GM19035 (cell line): ENCODE data around the gene TMEM11.
A peak's percentile ranks its signal among the peaks of the same experiment; 100 is the strongest.
"Not testable (repeated sequence)": the region's sequence is repeated elsewhere in the genome, so short reads cannot be mapped to it uniquely, and the experiment has no call there.

Experiments used
- ATAC-seq: cut with Tn5 transposase; IDR thresholded peaks from one replicate; pipeline ENCODE4 v1.9.1; 2021; ENCODE audit not compliant: unreplicated experiment

The TMEM11 gene

DNA sequence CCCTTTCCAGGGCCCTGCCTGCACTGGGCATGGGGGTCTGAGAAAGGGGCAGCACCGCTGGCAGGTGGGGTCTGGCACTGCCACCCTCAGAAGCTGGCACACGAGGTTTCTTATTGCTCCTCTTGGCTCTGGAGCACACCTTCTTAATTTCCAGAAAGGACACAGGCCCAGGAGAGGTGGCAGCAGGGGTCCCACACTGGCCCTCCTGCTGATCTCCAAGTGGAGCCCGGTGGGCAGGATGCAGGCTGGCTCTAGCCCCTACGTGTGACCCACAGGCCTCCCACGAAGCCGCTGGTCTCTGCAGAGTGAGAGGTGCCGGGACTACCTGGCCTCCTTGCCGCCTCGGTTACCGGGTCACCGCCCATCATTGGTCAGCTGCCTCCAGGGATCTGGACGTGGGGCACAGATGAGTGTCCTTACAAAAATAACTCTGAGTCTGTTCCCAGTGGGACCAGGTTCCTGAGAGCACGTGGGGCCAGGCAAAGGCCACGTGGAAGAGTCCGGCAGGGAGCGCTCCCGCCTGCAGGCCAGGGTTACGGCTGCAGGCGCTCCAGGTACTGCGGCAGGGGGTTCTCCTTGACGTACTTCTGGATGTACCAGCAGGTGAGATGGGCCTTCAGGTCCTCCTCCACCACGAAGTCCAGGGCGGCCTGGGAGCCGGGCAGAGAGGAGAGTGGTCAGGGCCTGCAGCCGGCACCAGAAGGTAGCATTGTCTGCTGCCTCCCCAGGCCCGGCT is 29.0 kb upstream of the TMEM11 start:
- no peak for ATAC-seq

DNA sequence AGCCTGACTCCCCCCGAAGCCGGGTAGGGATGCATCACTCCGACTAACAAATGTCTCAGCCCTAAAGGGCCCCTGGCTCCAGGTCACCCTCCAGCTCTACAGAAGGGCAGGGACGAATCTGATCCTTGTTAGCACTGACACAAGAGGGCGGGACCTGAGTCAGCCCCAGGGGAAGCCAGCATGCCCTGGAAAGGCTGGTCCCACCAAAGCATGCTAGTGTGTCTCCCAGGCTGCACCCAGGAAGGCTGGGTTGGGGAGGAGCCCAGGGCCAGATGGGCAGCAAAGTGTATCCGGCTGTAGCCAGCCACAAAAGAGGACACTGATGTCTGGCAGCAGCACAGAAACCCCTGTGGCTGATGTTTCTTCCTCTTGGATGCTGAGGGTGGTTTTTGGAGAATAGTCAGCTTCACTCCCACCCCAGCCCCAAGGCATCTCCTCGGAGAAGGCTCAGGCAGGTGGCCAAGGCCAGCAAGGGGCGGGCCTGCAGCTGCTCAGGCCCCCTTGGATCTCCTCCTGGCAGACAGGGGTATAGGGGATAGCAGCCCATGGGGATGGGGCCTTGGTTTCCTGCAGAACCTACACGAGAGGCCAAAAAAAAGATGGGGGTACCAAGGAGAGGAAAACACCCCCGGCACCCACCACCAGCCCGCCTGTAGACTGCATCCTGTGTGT is 28.2 kb upstream of the TMEM11 start:
- no peak for ATAC-seq

DNA sequence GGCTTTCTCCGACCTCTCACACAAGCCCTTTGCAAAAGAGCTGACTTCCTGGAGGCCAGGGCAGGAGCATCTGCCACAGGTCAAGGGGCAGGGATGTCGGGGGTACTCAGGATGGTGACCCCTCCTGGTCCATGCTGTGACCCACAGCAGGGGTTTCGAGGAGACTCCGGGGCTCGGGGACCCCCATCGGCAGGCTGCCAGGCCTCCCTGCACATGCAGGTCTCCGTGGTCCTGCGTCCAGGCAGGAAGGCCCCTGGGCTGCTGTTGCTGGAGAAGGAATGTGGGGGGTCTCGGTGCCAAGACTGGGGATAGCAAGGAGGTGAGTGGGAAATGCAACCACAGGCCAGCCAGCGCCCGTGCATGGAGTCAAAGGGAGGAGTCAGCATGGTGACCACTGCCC is 27.6 kb upstream of the TMEM11 start:
- ATAC-seq, result no peak

DNA sequence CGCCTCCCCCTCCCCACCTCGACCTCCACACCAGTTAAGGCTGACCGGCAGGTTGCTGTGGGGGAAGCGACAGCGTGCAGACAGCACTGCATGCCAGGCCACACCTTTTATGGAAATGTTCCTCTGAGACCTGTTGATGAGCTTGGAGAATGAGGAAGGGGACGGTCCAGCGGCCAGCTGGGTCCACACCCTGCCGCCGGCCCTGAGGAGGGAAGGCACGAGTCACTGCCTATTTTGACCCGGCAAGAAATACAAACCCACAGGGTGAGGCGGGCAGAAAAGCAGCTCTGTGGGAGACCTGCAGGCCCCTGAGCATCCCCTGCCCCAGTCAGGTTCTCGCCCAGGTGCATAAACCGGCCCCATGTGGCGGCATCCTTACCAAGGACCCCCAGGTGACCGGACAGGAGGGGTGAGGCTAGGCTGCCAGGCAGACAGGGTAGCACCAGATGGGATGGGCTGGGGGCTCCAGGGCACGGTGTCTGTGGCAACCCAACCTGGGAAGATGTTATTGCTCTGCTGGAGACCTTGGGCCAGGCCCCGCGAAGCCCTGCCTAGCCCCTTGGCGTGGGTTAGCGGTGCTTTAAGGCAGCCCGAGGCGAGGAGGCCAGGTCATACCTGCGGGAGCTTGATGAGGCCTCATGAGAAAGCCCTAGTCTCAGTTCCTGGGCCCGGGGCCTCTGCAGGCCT is 26.6 kb upstream of the TMEM11 start:
- no peak for ATAC-seq

DNA sequence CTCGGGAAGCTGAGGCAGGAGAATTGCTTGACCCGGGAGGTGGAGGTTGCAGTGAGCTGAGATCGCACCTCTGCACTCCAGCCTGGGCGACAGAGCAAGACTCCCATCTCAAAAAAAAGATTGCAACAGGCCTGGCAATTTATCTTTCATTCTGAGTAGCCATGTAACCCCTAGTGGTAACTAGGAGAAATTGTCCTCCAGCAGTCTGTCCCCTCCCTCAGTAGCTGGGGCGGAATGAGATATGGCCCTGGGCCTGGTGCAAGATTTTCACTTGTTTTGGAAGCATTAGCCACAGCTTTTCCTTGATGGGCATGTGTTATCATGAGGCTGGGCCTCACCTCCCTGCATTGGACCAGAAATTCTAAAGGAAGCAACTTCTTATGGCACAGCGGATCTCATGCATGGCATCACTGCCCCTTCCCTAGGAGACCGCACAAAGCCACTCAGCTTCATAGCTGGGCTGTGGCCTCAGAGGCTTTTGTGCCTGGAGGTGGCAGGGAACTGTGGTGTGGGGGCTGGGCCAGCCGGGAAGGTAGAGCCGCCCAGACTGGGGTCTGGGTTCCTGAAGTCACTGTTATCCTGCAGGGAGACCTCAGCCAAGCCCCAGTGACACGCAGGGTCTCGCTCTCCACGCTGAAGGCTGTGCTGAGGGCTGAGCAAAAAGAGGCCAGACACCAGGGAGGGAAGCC is 25.9 kb upstream of the TMEM11 start:
- ATAC-seq, result no peak

DNA sequence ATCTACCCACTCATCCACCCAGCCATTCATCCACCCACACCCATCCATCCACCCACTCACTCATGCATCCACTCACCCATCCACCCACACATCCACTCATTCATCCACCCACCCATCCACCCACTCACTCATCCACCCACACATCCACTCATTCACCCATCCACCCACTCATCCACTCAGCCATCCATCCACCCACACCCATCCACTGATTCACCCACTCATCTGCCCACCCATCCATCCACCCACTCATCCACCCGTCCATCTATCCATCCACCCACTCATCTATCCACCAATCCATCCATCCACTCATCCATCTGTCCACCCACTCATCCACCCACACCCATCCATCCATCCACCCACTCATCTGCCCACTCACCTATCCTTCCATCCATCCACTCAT is 22.0 kb upstream of the TMEM11 start:
- ATAC-seq, result no peak

DNA sequence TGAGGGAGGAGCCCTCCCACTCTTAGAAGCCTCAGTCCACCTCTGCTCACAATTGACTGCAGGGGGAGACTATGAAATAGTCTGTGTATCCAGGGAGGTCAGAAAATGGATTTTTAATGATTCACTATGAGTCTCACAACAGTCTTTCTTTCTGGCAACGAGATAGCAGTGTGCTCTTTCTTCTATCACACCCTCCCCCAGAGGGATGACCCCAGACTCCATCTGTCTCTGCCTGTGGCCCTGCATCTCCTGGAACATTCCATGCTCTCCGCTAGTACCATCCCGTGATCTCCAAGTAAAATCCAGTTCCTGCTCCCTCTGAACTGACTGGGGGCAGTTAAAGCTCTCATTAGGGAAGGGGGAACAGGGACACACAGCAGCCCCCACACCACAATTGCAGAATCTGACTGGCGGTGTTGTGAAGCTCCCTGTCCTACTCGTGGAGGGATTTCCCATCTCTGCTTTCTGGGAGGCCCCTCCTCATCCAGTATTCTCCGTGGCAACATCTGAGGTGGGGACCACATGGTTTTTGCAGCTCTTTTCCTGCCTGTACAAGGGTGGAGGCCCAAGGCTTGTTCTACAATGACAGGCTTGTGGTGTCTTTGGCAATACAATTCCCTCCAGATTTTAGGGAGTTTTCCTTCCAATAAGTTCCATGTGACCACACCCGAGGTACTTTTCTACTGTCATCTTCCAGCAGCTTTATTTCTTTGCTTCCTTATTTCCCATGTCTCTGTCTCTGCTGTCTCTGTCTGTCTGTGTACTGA is 19.8 kb upstream of the TMEM11 start:
- no peak for ATAC-seq

DNA sequence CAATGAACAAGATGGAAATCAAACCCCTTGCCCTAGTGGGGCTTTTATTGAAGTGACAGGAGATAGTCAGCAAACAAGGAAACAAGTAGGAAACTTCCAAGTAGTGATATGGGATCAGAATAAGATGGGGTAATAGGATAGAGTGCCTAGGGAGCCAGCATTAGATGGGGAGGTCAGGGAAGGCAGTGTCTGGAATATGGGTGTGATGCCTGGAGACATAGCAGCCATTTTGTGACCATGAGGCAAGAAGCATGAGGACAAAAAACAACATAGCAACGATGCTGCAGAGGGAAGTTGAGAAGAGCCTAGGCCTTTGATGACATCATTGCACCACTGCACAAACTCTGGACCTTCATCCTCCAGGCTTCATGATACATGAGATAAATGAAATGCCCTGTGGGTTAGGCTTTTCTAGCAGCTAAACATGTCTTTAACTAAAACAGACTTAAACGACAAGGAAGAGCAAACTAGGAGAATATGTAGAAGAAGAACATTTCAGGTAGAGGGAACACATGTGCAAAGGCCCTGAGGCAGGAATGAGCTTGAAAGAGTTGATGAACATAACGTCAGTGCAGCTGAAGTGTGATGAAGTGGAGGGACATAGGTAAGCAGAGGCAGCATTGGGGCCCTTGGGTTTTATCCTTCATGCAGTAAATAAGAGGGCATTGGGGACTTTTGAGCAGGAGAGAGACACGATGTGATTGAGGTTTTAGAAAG is 18.2 kb upstream of the TMEM11 start:
- ATAC-seq, result no peak

DNA sequence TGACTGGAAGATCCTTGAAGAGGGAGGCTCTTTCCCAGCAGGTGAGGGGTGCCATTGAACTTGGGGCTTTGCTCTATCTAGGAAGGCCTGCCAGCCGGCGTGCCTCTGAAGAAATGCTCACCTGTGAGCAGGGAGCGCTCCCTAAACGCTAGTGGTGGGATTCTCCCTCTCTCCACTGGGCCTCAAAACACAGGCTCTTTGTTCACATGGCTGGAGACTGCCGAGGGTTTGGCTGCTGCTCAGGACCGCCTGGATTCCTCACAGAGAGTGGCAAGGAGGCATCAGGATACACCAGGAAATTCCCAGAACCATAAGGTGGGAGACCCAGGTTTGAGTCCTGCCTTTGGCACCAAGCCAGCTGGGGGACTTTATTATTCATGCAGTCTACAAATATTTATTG is 17.6 kb upstream of the TMEM11 start:
- ATAC-seq, result no peak

DNA sequence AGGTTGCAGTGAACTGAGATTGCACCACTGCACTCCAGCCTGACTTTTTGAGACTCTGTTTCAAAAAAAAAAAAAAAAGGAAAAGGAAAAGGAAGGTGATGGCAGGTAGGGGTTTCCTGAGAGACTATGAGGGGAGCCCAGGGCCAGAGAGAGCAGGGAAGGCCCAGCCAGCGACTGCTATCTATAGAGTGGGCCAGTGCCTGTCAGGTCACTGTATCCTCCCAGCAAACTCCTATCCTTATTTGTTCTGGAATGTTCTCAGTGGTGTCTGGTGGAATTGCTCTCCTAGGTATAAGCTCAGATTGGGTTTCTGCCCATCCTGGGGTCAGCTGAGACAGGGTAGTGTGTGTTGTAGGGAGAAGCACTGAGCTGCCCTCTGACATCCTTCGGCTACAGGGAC is 14.9 kb upstream of the TMEM11 start:
- ATAC-seq, result no peak

DNA sequence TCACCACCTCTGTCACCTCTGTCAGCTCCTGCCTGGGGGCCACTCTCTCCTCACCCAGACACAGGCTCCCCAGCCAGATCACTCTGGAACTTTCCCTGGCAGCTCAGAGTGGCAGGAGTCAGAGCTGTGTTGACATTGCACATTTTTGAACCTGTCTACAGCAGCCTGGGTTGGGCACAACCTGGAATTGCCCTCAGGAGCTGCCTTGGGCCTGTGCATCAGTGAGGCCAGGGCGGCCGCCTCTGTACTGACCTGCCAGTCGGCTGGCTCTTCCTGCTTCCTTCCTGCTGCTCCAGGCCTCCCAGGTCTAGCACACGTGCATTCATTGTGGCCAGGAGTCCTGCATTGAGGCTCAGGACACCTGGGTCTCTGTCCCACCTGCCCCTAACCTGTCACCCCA is 14.2 kb upstream of the TMEM11 start:
- no peak for ATAC-seq

DNA sequence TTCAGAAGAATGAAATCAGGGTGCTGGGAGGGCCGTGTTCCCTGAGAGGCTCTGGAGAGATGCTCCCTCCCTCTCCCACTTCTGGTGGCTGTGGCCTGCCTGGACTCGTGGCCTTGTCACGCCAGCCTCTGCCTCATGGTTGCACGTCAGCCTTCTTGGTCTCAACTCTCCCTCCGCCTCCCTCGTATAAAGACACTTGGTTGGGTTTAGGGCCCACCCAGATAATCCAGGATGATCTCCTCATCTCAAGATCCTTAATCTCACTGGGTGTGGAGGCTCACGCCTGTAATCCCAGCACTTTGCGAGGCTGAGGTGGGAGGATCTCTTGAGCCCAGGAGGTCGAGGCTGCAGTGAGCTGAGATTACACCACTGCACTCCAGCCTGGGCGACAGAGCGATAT is 13.3 kb upstream of the TMEM11 start:
- not testable (repeated sequence) for ATAC-seq

DNA sequence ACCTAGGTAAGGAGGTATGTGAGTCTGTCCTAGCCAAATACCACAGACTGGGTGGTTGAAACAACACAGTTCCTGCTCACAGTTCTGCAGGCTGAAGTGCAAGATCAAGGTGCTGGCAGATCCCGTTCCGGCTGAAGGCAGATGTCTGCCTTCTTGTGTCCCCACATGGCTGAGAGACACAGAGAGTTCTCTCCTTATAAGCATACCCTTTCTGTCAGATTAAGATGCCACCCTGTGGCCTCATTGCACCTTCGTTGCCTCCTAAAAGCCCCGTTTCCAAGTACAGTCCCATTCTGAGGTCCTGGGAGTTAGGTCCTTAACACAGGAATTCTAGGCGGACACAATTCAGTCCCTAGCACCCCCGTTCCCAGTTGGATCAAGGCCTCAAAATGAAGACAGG is 9.1 kb upstream of the TMEM11 start:
- no peak for ATAC-seq

DNA sequence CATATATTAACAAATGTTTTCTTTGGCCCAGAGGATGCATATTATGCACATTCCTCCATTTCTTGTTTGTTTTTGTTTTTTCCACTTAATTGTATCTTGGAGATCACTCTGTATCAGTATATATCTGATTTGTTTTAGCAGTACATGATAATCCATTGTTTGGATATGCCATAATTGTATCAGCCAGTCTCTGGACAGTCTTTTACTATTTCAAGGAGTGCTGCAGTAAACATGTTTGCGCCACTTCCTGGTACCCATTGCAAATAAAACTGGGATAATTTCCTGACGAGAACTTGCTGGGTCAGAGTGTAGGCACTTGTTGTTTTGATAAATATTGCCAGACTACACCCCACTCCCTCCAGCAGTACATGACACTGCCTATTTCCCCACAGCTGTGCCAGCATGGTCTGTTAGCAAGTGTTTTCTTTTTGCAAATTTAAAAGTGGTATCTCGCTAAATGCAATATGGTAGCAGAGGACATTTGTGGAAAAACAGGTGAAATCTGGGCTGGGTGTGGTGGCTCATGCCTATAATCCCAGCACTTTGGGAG is 4.9 kb upstream of the TMEM11 start:
- no peak for ATAC-seq

DNA sequence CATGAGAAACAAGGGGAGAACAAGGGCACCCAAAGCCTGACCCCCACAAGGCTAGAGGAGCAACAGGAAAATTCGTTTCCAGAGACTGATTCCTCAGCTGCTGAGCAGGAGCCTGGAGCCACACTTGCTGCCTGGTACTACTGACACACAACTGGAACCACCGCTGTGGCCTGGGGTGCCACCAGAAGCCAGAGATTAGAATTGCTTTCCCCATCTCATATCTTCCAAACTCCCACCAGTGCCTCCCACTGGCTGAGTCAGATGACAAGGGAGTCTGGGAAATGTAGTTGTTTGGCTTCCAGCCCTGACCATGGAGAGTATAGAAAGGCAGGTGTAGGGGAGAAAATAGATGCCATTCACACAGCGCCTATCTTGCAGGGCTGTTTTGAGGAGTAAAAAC is 4.1 kb upstream of the TMEM11 start:
- no peak for ATAC-seq

DNA sequence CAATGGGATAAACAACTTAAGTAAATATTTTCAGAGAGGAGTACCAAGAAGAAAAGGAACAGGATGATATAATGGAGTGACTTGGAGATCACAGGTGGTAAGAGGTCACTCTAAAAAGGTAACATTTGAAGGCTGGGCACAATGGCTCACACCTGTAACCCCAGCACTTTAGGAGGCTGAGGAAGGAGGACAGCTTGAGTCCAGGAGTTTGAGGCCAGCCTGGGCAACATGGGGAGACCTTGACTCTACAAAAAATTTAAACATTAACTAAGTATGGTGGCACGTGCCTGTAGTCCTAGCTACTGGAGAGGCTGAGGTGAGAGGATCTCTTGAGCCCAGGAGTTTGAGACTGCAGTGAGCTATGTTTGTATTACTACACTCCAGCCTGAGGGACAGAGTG is 3.4 kb upstream of the TMEM11 start:
- ATAC-seq, result no peak

DNA sequence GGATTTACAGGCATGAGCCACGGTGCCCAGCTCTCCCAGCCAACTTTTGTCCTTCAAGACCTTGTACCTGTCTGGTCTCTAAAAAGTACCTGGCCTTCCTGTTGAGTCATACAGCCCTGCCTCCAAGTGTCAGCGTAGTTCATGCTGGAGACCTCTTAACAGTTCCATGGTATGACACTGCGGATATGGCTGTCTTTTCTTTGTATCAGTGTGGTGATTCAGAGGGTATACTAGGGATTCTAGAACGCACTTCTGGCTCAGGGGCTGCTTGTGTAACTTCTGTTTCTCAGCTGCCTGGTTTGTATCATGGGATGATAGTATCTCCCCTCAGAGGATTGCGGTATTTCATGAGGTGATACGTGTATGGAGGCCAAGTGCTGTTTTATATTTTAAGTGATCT is 2.0 kb upstream of the TMEM11 start:
- ATAC-seq, result no peak

DNA sequence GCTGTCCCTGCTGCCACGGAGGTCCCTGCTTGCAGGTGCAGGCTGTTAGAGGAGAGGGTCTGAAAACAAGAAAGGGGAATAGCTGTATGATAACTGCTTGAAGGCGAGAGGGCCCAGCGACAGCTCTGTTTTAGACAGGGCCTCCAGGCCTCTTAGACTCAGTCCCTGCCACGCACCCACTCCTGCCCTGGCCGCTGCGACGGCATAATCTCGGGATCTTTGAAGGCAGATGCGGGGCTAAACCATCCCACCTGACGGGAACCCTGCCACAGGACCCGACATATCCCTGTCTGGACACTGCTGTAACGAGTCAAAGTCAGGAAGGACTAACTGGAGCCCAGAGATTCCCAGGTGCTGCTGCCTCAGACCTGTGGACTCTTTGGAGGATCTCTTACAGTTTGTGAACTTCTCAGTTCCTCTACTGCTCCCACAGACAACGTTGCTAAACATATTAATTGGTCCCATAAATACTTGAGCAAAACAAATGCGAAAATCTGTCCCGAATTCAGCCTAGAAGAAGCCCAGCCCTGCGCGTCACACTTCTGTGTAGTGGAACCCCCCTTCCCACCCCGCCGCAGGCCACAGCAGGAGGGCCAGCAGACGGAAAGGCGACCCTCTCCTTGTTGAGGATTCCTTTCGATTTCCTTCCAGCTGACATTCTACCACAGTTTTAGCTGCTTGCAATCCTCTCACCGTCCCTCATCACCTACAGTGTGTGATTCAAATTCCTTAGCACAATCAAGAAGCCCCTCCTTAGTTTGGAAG is 998 bp upstream of the TMEM11 start:
- peak; percentile 14 for ATAC-seq

DNA sequence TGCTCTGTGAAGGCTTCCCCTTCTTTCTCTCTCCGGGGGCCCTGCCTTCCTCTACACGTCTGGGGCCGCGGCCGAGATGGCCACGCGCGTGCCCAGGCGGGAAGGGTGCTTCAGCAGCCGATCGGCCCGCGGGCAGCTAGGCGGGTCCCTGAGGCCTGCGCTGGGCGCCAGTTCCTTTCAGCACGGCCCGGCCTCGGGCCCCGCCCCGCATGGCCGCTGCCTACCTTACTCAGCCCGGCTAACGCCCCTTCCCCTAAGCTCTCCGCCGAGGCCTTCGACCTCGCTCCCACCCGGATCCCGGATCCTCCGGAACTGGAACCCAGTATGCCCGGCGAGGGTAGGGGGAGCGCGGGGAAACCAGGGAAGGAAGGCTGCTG is 335 bp downstream of the TMEM11 start:
- ATAC-seq, result peak; percentile 24
